MM.1S (cell line): ENCODE results near the gene HS1BP3.

Source experiments
- EZH2 ChIP-seq: fragments of 300-600 bp; sonication (generic); optimal IDR thresholded peaks from 2 replicates; pipeline ENCODE3; 2017; ENCODE audit warnings: low read depth, mild to moderate bottlenecking, antibody characterized with exemption, low read length, mixed read lengths
- TF ChIP-seq, protein P1 (sequence below): fragments of 300-600 bp; sonication (generic); IDR thresholded peaks from 2 replicates; pipeline ENCODE4 v1.5.1; 2016; ENCODE audit warnings: antibody characterized with exemption, low read length, mixed read lengths

DNA sequence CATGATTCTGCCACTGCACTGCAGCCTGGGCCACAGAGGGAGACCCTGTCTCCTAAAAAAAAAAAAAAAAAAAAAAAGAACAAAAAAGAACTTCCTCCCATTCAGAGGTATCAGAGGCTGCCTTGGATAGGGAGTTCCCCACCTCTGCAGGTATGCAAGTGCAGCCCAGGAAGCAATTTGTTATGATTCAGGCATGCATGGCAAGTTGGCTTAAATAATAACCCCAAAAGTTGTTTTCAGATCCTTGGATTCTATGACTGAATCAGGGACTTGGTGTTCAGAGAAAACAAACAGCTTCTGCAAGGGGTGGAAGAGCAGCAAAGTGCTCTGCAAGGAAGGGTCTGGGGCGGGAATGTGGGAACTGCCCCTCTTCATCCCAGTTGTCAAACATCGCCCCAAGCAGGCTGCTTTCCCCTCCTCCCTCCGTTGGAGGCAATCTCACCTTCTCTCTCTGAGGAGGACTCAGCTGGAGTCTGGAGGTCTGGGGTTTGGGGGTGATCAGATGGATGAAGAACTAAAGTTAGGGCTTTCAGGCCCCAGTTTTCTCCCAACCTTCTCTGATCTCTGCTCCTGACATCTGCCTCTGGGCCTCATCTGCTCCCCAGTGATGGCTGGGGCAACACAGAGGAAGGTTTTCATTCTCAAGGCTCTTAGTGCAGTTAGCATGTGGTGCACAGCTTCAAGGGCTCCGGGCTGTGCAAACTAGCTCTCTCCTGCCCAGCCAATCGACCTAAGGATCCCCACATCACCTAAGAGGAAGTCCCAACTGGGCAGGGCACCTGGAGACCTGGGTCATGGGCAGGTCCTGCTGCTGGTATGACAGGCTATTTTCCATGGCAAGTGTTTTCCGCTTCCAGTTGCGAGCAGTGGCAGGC lies 12.5 kb upstream of the HS1BP3 start:
- TF ChIP-seq, protein P1, sequence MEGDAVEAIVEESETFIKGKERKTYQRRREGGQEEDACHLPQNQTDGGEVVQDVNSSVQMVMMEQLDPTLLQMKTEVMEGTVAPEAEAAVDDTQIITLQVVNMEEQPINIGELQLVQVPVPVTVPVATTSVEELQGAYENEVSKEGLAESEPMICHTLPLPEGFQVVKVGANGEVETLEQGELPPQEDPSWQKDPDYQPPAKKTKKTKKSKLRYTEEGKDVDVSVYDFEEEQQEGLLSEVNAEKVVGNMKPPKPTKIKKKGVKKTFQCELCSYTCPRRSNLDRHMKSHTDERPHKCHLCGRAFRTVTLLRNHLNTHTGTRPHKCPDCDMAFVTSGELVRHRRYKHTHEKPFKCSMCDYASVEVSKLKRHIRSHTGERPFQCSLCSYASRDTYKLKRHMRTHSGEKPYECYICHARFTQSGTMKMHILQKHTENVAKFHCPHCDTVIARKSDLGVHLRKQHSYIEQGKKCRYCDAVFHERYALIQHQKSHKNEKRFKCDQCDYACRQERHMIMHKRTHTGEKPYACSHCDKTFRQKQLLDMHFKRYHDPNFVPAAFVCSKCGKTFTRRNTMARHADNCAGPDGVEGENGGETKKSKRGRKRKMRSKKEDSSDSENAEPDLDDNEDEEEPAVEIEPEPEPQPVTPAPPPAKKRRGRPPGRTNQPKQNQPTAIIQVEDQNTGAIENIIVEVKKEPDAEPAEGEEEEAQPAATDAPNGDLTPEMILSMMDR = no peak
- TF ChIP-seq EZH2 = no peak
